Breast epithelium (tissue), 4 donors: ENCODE measurements around the gene GSTA4. TPM values are rescaled to one million over a fixed set of nuclear protein-coding genes. Genes with fewer than 3 reads are reported as not detected.
"Not testable (repeated sequence)": the region's sequence is repeated elsewhere in the genome, so short reads cannot be mapped to it uniquely, and the experiment has no call there.

Source experiments
- DNase-seq, 2 donors: peaks; one replicate each; pipeline ENCODE4 v3.0.0-alpha.2; 2019; ENCODE audit warnings: low spot score in 2 of 2
- H3K27ac ChIP-seq, 2 donors: fragments of 200-600 bp; sonication (generic) in 1 of 2; one replicate each; pipeline ENCODE4 v1.5.1; 2016 to 2019; ENCODE audit warnings: mild to moderate bottlenecking in 1 of 2
- H3K27me3 ChIP-seq, 2 donors: fragments of 200-600 bp; sonication (generic) in 1 of 2; one replicate each; pipeline versions ENCODE4 v1.5.1 to v1.6.0; 2017 to 2019; ENCODE audit warnings: control low read depth in 1 of 2, mild to moderate bottlenecking in 1 of 2
- H3K36me3 ChIP-seq: fragments of 200-600 bp; one replicate; pipeline ENCODE4 v1.5.1; 2019
- H3K4me1 ChIP-seq, 2 donors: fragments of 200-600 bp; sonication (generic); one replicate each; pipeline ENCODE4 v1.5.1; 2016 to 2019; ENCODE audit warnings: control low read depth in 1 of 2
- H3K4me3 ChIP-seq, 3 donors: fragments of 200-600 bp; sonication (generic); 1 replicate in 2 of 3; 2 replicates in 1 of 3; pipeline ENCODE4 v1.5.1; 2016 to 2019; ENCODE audit warnings: mild to moderate bottlenecking in 3 of 3, moderate library complexity in 2 of 3
- H3K9me3 ChIP-seq, 2 donors: fragments of 200-600 bp; sonication (generic) in 1 of 2; one replicate each; pipeline ENCODE4 v1.5.1; 2016 to 2019; ENCODE audit warnings: control low read depth in 1 of 2
- CTCF ChIP-seq, 3 donors: fragments of 450-650 bp; IDR thresholded peaks; one replicate each; pipeline ENCODE4 v1.5.1; 2016 to 2017; ENCODE audit warnings: antibody characterized with exemption in 3 of 3, mild to moderate bottlenecking in 3 of 3, moderate library complexity in 3 of 3
- POLR2A ChIP-seq: fragments of 450-650 bp; IDR thresholded peaks from one replicate; pipeline ENCODE4 v1.6.1; 2016; ENCODE audit warnings: antibody characterized with exemption, mild to moderate bottlenecking, moderate library complexity
- POLR2AphosphoS5 ChIP-seq, 3 donors: sonication (generic); formaldehyde crosslinking; IDR thresholded peaks; one replicate each; pipeline ENCODE4 v1.6.1; 2017; ENCODE audit warnings: antibody characterized with exemption in 3 of 3
- intact Hi-C: fragments of 100-400 bp; cut with DNase I; formaldehyde crosslinking; loops from one replicate; pipeline ENCODE4 v1.15.1; 2023; ENCODE audit warnings: low total_unique reads
- total RNA-seq, 3 donors: library from RNA; depleted of rRNA; stranded (reverse); fragments of >200 nt; gene quantifications; one replicate each; pipeline ENCODE4 v1.1.0, GENCODE V29; 2016

The GSTA4 gene
- total RNA-seq, 3 donors from 2014 or later, result 19.3 to 25.9 (median 20.6) TPM

- H3K27ac ChIP-seq, result no peak overlapping the region
- no peak for DNase-seq
- H3K4me1 ChIP-seq, result no peaks in the 10 kb centered on the region
- no peaks in the 10 kb centered on the region for H3K36me3 ChIP-seq
- H3K27me3 ChIP-seq, result no peaks in the 10 kb centered on the region
- H3K4me3 ChIP-seq, result no peak overlapping the region
- intact Hi-C loops, result no loop called here
- H3K9me3 ChIP-seq, result no peaks in the 10 kb centered on the region
- TF ChIP-seq POLR2A (no peak), POLR2AphosphoS5 (IDR thresholded peaks at IDR 0.05) (no peak), CTCF (IDR thresholded peaks at IDR 0.05) (no peak)
Observed at GRCh38 chr6:52958546-52959255, 36.4 kb downstream of the GSTA4 start.

GRCh38 chr6:52955871-52956270 is 39.2 kb downstream of the GSTA4 start:
- H3K4me1 ChIP-seq, result no peaks in the 10 kb centered on the region
- no peak for DNase-seq
- H3K27ac ChIP-seq, result no peak overlapping the region
- no peaks in the 10 kb centered on the region for H3K27me3 ChIP-seq
- intact Hi-C loops, result no loop called here
- H3K9me3 ChIP-seq, result no peaks in the 10 kb centered on the region
- no peaks in the 10 kb centered on the region for H3K36me3 ChIP-seq
- TF ChIP-seq POLR2A (no peak), CTCF (IDR thresholded peaks at IDR 0.05) (no peak)
- H3K4me3 ChIP-seq, result no peak overlapping the region

GRCh38 chr6:52953911-52954839 is 40.9 kb downstream of the GSTA4 start:
- Histone ChIP-seq H3K27ac (no peak overlapping the region), H3K4me3 (no peak overlapping the region), H3K27me3 (no peaks in the 10 kb centered on the region), H3K9me3 (no peaks in the 10 kb centered on the region), H3K4me1 (no peaks in the 10 kb centered on the region), H3K36me3 (no peaks in the 10 kb centered on the region)
- intact Hi-C loops, result no loop called here
- DNase-seq, result no peak
- TF ChIP-seq POLR2AphosphoS5 (IDR thresholded peaks at IDR 0.05) (no peak), POLR2A (no peak), CTCF (IDR thresholded peaks at IDR 0.05) (no peak)

GRCh38 chr6:52946306-52946705 is 48.8 kb downstream of the GSTA4 start:
- no peak for TF ChIP-seq CTCF (IDR thresholded peaks at IDR 0.05)
- no peak for TF ChIP-seq POLR2AphosphoS5 (IDR thresholded peaks at IDR 0.05)
- no peak for TF ChIP-seq POLR2A
- no peak for DNase-seq
- no peaks in the 10 kb centered on the region for H3K9me3 ChIP-seq
- H3K4me1 ChIP-seq, result no peaks in the 10 kb centered on the region
- H3K36me3 ChIP-seq, result no peaks in the 10 kb centered on the region
- intact Hi-C loops, result loop anchor here (5.0 kb wide), 1 partner anchor 906 kb away; no protein-coding TSS in a partner anchor
- no peaks in the 10 kb centered on the region for H3K27me3 ChIP-seq
- H3K4me3 ChIP-seq, result no peak overlapping the region
- no peak overlapping the region for H3K27ac ChIP-seq

- H3K27ac ChIP-seq, intact Hi-C loops, H3K36me3 ChIP-seq, H3K4me3 ChIP-seq, H3K27me3 ChIP-seq, H3K4me1 ChIP-seq, DNase-seq, H3K9me3 ChIP-seq: not testable (repeated sequence)
Observed at GRCh38 chr6:52942821-52943220, 52.3 kb downstream of the GSTA4 start.
